Body of pancreas (tissue), 4 donors: ENCODE measurements around the gene RBL1.
"Not testable (repeated sequence)": the region's sequence is repeated elsewhere in the genome, so short reads cannot be mapped to it uniquely, and the experiment has no call there.

Experiments used
- POLR2A ChIP-seq, 3 donors: fragments of 450-650 bp; IDR thresholded peaks; one replicate each; pipeline ENCODE4 v1.6.1; 2016; ENCODE audit warnings: antibody characterized with exemption in 3 of 3, mild to moderate bottlenecking in 2 of 3
- TF ChIP-seq, protein P1 (sequence below), 7 experiments: fragments of 450-650 bp in 4 of 7; fragments of 200-600 bp in 3 of 7; sonication (generic) in 3 of 7; IDR thresholded peaks; one replicate each; pipeline ENCODE4 v1.5.1; 2016 to 2019; ENCODE audit warnings: antibody characterized with exemption in 7 of 7

DNA sequence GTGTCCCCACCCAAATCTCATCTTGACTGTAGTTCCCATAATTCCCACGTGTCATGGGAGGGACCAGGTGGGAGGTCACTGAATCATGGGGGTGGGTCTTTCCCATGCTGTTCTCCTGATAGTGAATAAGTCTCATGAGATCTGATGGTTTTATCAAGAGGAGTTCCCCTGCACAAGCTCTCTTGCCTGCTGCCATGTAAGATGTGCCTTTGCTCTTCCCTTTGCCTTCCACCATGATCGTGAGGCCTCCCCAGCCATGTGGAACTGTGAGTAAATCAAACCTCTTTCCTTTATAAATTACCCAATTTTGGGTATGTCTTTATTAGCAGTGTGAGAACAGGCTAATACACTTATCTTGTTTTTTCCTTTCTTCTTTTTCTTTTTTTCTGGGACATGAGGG is 56.4 kb downstream of the RBL1 start:
- TF ChIP-seq, protein P1, sequence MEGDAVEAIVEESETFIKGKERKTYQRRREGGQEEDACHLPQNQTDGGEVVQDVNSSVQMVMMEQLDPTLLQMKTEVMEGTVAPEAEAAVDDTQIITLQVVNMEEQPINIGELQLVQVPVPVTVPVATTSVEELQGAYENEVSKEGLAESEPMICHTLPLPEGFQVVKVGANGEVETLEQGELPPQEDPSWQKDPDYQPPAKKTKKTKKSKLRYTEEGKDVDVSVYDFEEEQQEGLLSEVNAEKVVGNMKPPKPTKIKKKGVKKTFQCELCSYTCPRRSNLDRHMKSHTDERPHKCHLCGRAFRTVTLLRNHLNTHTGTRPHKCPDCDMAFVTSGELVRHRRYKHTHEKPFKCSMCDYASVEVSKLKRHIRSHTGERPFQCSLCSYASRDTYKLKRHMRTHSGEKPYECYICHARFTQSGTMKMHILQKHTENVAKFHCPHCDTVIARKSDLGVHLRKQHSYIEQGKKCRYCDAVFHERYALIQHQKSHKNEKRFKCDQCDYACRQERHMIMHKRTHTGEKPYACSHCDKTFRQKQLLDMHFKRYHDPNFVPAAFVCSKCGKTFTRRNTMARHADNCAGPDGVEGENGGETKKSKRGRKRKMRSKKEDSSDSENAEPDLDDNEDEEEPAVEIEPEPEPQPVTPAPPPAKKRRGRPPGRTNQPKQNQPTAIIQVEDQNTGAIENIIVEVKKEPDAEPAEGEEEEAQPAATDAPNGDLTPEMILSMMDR (IDR thresholded peaks at IDR 0.05): not testable (repeated sequence)
- not testable (repeated sequence) for TF ChIP-seq POLR2A (IDR thresholded peaks at IDR 0.05)
